ENCODE measurements around the gene MPHOSPH9.

GRCh38 chr12:123280971-123281370 is 48.0 kb upstream of the MPHOSPH9 start:
- TF ChIP-seq POLR2A (IDR thresholded peaks at IDR 0.05) (no peak), CTCF (IDR thresholded peaks at IDR 0.05 in 8 of 11, conservative IDR thresholded peaks at IDR 0.05 in 3 of 11) (no peak)

Data from spleen (tissue), 7 donors.